NCI-H526 (cell line): ENCODE data around the gene SREBF2.
A peak's percentile ranks its signal among the peaks of the same experiment; 100 is the strongest.
"Not testable (repeated sequence)": the region's sequence is repeated elsewhere in the genome, so short reads cannot be mapped to it uniquely, and the experiment has no call there.

Experiments used
- DNase-seq, 2 experiments: peaks; one replicate each; lab custom pipeline; 2025; lab: John Stamatoyannopoulos, UW

SREBF2 gene

DNA sequence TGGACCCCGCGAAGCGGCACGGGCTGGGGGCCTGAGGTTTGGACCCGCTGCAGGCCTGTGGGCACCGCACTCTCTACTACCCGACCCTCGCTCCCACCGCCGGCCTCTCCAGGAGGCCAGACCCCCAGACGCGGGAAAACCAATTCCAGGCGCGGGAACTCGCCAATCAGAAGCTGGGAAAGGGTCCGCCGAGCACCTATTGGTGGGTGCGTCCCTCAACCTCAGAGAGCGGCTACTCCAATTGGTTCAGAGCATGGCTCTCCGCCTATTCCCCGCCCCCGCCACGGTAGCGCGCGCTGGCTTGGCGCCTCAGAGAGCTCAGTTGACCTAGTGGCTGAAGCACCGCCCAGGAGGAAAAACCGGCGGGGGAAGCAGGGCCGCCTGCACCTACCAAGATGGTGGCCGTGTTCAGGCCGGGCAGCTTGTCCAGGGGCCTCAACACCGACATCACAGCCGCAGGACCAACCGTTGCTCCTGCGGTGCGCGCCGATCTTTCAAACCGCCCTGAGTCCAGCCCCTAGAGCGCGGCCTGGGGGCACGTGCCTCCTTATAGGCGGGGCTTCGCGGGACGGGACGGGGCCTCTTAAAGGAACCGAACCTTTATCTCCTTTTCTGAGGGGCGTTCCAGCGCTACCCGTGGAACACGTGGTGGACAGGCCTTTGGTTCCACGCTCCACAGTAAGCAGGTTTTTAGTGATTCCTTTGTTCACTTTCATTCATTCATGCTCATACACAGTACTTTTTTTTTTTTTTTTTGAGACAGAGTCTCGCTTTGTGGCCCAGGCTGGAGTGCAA, 113.9 kb downstream of the SREBF2 start, which contains the start of gene CENPM:
TSS of gene CENPM (minus strand) at position 524 of the 795 bp plus-strand sequence. CDS start at position 448, 76 bp downstream.
- peak; percentile 89 to 95 for DNase-seq

DNA sequence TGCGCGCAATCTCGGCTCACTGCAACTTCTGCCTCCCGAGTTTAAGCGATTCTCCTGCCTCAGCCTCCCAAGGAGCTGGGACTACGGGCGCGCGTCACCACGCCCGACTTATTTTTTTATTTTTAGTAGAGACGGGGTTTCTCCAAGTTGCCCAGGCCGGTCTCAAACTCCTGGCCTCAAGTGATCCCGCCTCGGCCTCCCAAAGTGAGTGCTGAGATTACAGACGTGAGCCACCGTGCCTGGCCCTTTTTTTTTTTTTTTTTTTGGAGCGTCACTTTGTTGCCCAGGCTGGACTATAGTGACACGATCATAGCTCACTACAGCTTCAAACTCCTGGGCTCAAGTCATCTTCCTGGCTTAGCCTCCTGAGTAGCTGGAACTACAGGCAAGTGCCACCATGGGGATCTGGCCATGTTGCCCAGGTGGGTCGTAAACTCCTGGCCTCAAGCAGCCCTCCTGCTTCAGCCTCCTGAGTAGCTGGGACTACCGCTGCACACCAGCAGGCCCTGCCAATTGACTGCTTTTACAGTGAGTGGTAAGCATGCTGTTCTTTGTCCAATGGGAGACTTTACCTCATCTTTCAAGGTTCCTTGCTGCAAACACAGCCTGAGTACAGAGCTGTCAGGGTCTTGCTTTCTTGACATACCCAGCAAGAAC, 114.6 kb downstream of the SREBF2 start:
- DNase-seq: no peak

DNA sequence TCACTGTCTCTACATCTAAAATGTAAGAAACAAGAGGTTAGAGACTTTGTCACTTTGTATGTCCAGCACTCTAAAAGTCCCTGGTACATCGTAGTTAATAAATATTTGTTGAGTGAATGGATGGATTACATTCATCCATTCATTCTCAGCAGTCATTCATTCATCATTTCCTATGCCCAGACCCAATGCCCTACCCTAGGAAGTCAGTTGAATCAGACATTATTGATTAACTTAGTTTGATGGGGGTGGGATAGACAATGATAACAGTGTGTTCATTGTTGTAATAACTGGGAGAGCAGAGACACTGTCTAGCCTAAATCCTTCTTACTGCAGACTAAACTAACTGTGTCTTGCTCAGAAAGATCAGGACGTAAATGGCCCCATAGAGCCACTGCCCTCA, 115.2 kb downstream of the SREBF2 start:
- DNase-seq: no peak

DNA sequence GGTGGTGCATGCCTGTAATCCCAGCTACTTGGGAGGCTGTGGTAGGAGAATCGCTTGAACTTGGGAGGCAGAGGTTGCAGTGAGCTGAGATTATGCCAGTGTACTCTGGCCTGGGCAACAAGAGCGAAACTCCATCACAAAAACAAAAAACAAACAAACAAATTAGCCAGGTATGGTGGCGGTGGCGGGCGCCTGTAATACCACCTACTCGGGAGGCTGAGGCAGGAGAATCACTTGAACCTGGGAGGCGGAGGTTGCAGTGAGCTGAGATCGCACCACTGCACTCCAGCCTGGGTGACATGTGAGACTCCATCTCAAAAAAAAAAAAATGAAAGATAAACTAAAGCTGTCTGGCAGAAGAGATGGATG, 116.0 kb downstream of the SREBF2 start:
- DNase-seq: not testable (repeated sequence)

DNA sequence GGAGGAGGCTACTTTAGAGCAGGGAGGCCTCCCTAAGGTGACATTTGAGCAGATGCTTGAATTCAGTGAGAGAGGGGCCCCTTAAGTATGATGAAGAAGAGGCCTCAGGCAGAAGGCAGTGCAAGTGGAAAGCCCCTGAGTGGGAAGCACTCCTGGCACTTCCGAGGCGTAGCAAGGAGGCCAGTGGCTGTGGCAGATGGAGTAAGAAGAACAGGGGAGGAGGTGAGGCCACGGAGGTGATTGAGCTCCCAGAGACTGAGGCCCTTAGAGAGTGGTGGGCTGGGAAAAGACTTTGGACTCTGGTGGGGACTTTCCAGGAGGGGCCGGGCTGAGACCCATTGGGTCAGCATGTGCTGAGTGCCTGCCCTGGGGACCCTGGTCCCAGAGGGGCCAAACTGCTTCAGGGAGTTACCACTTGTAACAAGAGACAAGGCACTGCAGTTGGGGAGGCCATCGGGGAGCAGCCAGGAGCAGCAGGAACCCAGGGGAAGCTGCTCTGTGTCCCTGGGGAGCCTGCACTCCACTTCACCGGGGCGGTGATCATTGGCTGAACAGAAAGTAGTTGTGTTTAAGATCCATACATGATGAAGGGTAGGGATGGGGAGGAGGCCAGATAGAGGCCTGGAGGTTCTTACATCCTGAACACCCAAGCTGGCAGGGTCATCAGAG, 116.5 kb downstream of the SREBF2 start:
- DNase-seq: no peak

DNA sequence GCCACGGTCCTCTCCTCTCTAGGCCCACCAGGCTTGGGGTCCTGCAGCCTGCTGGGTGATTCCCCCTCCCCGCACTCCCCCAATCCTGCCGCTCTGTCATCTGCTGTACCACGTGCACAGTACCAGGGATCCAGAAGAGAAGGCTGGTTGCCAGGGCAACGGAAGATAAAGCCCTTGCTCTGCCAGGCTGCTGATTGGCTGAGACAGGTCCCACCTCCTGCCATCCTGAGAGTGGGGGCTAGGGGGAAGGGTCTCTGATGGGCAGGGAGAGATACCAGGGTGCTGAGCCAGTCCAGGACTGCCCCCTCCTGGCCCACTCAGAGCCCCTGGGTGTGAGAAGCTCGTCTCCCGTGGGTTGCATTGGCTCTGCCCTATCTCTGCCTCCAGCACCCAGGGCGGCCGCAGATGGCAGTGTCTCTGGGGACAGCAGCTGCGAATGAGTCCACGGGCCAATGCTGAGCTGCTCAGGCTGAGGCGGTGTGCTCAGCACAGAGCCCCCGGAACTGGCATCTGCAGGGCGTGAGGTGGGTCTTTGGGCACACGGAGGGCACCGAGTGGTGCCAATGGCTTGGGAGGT, 119.1 kb downstream of the SREBF2 start, which contains the start of gene SMIM45:
TSS of gene SMIM45 (plus strand) at position 253 of the 577 bp plus-strand sequence.
- no peak for DNase-seq

DNA sequence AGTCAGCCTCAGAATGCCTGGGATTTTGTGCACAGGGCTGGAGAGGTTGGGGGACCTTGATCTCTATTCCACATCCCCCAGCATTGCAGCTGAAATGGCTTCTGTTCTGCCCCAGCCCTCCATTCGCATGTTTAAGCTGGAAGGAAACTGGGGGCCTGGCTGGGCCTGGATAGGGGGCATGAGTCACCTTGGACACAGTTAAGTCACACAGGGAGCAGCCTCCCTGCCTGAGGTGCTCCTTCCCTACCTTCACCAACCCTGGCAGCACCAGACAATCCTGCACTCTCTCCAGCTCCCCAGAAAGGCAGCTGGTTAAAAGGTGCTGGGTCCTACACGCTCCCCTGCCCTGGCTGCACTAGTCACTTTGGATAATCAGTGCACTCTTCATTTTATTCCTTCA, 119.8 kb downstream of the SREBF2 start:
- no peak for DNase-seq
